GM19438 (cell line): Measurements from ENCODE around the gene FAM110C.
"Not testable (repeated sequence)": the region's sequence is repeated elsewhere in the genome, so short reads cannot be mapped to it uniquely, and the experiment has no call there.

Source experiments
- ATAC-seq: cut with Tn5 transposase; IDR thresholded peaks from one replicate; pipeline ENCODE4 v1.9.1; 2021; ENCODE audit warnings: low read depth; ENCODE audit not compliant: unreplicated experiment

The FAM110C gene

GRCh38 chr2:44748-45341 is 1.5 kb downstream of the FAM110C start:
- ATAC-seq = no peak

GRCh38 chr2:42788-43187 is 3.5 kb downstream of the FAM110C start:
- ATAC-seq = no peak

GRCh38 chr2:40465-40864 is 5.8 kb downstream of the FAM110C start:
- ATAC-seq = no peak

- ATAC-seq = no peak
These were observed 8.2 kb downstream of the FAM110C start for GRCh38 chr2:38155-38554.

GRCh38 chr2:36318-36717 is 10.0 kb downstream of the FAM110C start:
- no peak for ATAC-seq

GRCh38 chr2:35852-36251 is 10.5 kb downstream of the FAM110C start:
- ATAC-seq = no peak

GRCh38 chr2:33620-34019 is 12.7 kb downstream of the FAM110C start:
- ATAC-seq = no peak

GRCh38 chr2:32068-32467 is 14.2 kb downstream of the FAM110C start:
- ATAC-seq = no peak

GRCh38 chr2:29253-29652 is 17.1 kb downstream of the FAM110C start:
- ATAC-seq = no peak

GRCh38 chr2:28406-28975 is 17.8 kb downstream of the FAM110C start:
- ATAC-seq = no peak

- ATAC-seq = no peak
These were observed 19.4 kb downstream of the FAM110C start for GRCh38 chr2:26891-27290.

GRCh38 chr2:25543-25942 is 20.8 kb downstream of the FAM110C start:
- ATAC-seq = no peak

GRCh38 chr2:24591-24990 is 21.7 kb downstream of the FAM110C start:
- ATAC-seq = not testable (repeated sequence)

- peak; percentile 97 for ATAC-seq
These were observed 22.2 kb downstream of the FAM110C start for GRCh38 chr2:24107-24506.

- no peak for ATAC-seq
These were observed 23.0 kb downstream of the FAM110C start for GRCh38 chr2:23283-23682.

- ATAC-seq = not testable (repeated sequence)
These were observed 24.1 kb downstream of the FAM110C start for GRCh38 chr2:22244-22643.

GRCh38 chr2:20259-20658 is 26.0 kb downstream of the FAM110C start:
- not testable (repeated sequence) for ATAC-seq

- no peak for ATAC-seq
These were observed 26.8 kb downstream of the FAM110C start for GRCh38 chr2:19505-19904.

- ATAC-seq = no peak
These were observed 27.7 kb downstream of the FAM110C start for GRCh38 chr2:18402-19271.

- ATAC-seq = not testable (repeated sequence)
These were observed 30.4 kb downstream of the FAM110C start for GRCh38 chr2:15916-16315.

- no peak for ATAC-seq
These were observed 34.9 kb downstream of the FAM110C start for GRCh38 chr2:11248-11941.
